Epithelial cell of esophagus (primary cell): ENCODE results near the gene OSBPL2.

ENCODE experiments used
- DNase-seq: peaks from one replicate; pipeline ENCODE4 v3.0.0; 2010; ENCODE audit warnings: low read depth
- H3K4me3 ChIP-seq: 2 replicates; pipeline ENCODE4 v1.5.1; 2011; ENCODE audit warnings: mild to moderate bottlenecking, low read length, control low read depth
- TF ChIP-seq, protein P1 (sequence below): IDR thresholded peaks from 2 replicates; pipeline ENCODE4 v1.5.1; 2011; ENCODE audit warnings: low read depth, mild to moderate bottlenecking, low read length, control low read depth, inconsistent platforms; ENCODE audit not compliant: insufficient read depth; ENCODE audit errors: missing control alignments

OSBPL2 gene

DNA sequence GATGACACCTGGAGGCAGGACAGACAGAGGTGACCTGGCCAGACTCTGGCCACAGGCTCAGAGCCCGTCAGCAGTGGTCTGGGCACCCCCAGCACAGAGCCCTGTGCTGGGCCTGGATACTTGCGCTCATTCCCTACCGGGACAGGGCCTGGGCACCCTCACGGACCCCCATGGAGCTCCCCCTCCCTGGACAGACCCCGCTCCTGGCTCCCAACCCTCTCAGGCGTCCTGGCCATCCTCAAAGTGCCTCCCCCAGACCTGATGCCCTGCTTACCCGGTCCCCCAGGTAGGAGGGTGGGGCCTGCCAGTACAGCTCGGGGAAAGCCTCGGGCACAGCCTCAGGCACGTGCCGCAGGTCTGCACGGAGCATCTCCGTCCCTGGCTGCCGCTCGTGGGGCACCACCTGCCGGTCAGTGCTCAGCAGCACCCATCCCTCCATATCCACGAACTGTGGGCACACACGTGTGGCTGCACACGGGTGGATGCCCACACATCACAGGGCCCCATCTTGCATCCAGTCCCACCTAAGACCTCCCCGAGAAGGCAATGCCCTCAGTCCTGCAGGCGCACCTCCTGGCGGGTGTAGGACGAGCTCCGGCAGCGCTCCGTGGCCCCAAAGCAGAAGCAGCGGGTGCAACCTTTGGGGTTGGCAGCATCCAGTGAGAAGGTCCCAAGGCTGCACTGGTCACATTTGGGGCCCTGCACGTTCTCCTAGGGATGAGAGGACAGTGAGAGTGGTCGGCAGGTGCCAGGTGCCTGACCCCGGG, 88.8 kb downstream of the OSBPL2 start:
- TF ChIP-seq, protein P1, sequence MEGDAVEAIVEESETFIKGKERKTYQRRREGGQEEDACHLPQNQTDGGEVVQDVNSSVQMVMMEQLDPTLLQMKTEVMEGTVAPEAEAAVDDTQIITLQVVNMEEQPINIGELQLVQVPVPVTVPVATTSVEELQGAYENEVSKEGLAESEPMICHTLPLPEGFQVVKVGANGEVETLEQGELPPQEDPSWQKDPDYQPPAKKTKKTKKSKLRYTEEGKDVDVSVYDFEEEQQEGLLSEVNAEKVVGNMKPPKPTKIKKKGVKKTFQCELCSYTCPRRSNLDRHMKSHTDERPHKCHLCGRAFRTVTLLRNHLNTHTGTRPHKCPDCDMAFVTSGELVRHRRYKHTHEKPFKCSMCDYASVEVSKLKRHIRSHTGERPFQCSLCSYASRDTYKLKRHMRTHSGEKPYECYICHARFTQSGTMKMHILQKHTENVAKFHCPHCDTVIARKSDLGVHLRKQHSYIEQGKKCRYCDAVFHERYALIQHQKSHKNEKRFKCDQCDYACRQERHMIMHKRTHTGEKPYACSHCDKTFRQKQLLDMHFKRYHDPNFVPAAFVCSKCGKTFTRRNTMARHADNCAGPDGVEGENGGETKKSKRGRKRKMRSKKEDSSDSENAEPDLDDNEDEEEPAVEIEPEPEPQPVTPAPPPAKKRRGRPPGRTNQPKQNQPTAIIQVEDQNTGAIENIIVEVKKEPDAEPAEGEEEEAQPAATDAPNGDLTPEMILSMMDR = no peak
- no peak for DNase-seq
- H3K4me3 ChIP-seq = no peak overlapping the region

DNA sequence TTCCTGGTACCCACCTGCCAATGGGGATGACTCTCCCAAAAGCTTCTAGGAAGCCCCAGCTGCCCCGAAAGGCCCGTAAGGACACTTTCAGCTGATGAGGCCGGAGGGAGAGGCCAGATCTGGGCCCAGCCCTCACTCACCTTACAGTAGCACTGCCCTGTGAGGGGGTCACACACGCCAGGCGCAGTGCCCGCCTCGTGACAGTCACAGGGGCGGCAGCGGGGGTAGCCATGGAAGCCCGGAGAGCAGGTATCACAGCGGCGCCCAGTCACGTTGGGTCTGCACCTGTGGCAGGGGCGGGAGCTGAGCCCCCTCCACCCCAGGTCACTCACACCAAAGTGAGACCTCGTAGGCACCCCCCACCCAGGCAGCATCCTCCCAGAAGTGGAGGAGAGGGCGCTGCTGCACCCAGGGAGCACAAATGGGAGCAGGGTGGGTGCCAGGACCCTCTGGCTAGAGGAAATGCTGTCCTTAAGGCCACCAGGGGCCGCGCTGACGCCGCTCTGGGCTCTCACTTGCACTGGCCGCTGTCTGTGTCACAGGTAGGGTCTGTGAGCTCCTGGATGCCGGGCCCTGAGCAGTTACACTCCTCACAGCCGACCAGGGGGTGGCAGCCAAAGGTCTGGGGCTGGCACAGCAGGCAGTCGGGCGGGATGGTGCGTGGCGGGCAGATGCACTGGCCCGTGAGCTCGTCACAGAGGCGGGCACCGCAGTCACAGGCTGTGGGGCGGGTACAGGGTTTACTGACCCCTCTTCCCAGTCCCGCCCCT, 89.6 kb downstream of the OSBPL2 start:
- TF ChIP-seq, protein P1 = no peak
- no peak overlapping the region for H3K4me3 ChIP-seq
- DNase-seq = no peak

DNA sequence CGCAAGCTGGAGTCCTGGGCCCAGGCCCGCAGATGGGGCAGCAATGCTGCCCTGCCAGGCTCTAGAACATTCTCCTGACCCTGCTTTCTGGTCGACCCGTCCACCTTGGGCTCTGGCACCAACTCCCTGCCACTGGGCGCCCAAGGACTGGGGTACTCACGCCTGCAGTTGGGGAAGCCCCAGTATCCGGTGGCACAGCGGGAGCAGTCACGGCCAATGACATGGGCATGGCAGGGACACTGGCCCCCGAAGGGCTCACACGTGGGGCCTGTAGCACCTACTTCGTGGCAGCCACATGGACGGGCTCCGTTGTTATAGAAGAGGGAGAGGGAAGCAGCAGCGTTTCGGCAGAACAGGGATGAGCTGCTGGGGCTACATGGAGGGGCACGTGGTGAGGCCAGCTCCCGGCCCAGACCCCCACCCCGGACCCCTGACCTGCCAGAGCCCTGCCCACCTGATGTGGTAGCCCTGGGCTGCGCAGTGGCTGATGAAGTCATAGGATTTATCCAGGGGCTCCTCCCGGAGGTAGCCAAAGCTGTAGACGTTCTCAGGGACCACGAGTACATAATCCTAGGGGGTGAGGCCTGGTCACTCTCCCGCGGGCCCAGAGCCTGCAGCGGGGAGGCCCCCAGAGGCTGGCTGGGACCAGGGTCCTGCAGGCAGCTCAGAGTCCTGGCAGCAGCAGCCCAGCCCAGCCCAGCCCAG, 90.5 kb downstream of the OSBPL2 start:
- no peak for DNase-seq

DNA sequence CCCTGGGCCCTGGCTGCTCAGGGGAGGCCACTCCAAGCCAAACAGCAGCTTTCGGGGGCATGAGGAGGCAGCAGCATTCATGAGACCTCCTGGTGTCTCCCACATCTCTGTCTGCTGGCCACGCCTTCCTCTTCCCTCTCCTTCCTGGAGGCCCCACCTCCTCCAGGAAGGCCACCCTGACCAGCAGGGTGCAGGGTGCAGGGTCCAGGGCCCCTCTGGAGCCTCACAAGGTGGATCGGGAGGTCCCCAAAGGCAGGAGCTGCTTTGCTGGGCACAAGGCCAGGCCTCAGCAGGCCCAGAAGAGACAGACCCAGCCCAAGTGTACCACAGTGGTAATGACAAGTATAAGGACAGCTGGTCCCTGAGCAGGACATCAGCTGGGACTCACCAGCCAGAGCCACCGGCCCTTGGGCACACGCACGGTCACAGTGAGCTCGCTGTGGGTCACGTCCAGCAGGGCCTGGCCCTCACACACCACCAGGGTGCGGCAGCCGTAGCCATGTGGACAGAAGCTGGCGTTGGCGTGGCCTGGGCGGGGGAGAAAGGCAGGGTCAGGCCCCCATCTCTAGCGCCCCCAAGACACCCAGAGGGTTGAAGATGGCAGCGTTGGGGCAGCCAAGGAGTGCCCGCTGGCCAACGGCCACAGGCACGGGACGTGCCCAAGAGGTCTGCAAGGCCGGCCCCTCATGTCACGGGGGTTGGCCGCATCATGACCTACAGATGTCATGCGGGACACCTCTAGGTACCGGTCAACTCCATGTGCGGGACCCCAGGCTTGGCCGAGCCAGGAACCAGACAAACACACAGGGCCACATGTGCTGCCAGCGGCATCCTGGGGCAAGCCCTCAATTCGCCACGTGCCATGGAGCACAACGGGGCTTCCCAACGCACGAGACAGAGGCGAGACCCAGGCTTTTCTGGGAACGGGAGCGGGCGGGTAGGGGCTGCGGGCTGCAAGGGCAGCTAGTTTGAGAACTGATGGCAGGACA, 91.4 kb downstream of the OSBPL2 start:
- TF ChIP-seq, protein P1 = no peak
- DNase-seq = no peak
- H3K4me3 ChIP-seq = no peak overlapping the region

More for the DNA sequence above, 90.5 kb downstream of the OSBPL2 start:
- TF ChIP-seq, protein P1 = no peak
- H3K4me3 ChIP-seq = no peak overlapping the region

DNA sequence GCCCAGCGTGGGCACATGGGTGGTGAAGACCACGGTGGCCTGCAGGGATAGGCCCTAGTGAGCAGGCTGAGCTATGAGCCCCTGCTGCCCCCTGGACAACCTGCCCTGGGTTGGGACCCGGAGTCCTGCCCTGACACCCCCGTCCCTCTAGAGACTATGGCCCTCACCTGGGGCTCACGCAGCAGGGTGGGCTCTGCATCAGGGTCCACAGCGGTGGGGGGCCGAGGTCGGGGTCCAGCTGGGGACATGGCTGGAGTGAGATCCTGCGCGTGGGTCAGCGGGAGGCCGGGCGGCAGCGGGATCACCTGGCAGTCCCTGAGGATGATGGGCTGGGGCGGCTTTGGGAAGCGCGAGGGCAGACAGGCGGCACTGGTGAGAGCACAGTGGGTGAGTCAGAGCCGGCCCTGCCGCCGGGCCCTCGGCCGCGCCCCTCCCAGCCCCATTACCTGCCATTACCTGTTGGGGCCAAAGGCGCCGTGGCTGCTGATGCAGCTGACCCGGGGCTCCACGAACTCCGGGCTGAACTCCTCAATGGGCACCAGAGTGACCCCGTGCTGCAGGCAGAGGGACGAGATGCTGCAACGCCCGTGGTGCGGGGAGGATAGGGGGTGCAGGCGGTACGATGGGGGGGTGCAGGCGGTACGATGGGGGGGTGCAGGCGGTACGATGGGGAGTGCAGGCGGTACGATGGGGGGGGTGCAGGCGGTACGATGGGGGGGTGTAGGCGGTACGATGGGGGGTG, 92.4 kb downstream of the OSBPL2 start:
- TF ChIP-seq, protein P1 = no peak
- DNase-seq = peak; percentile 56
- no peak overlapping the region for H3K4me3 ChIP-seq
